ENCODE results near the gene SENP1. TPM values are rescaled to one million over a fixed set of nuclear protein-coding genes. Genes with fewer than 3 reads are reported as not detected.

The SENP1 gene
- total RNA-seq, 1 donor from 2014 or later = 31.2 TPM

Small RNA genes lying within 50 kb of the gene (microRNA-seq; reads per million reads assigned to microRNA genes)
- gene MIR6505 (ENCODE audit: unreplicated experiment) = 3.3 reads per million, percentile 40 among the genes with 10 or more reads in this experiment

Other genes with a start within 250 kb of the SENP1 start
- gene VDR, start 201.1 kb downstream of the SENP1 start, total RNA-seq (ENCODE audit: unreplicated experiment) = 2.3 TPM
- gene TMEM106C, start 142.5 kb downstream of the SENP1 start, total RNA-seq (ENCODE audit: unreplicated experiment) = 41.0 TPM
- 1.9 TPM for gene COL2A1, start 101.6 kb downstream of the SENP1 start, total RNA-seq (ENCODE audit: unreplicated experiment)
- gene PFKM, start 13.3 kb upstream of the SENP1 start, total RNA-seq (ENCODE audit: unreplicated experiment) = 97.3 TPM
- 25.6 TPM for gene ASB8, start 51.4 kb upstream of the SENP1 start, total RNA-seq (ENCODE audit: unreplicated experiment)
- gene CCDC184, start 77.6 kb upstream of the SENP1 start, total RNA-seq (ENCODE audit: unreplicated experiment) = 13.3 TPM
- gene OR10AD1, start 97.2 kb upstream of the SENP1 start, total RNA-seq (ENCODE audit: unreplicated experiment) = not detected
- gene ZNF641, start 244.8 kb upstream of the SENP1 start, total RNA-seq (ENCODE audit: unreplicated experiment) = 35.3 TPM

Data from endothelial cell (in vitro differentiated cells).